H1 (cell line): Measurements from ENCODE around the gene KCNA10. TPM values are rescaled to one million over a fixed set of nuclear protein-coding genes. Genes with fewer than 3 reads are reported as not detected.

ENCODE experiments used
- EGR1 ChIP-seq: IDR thresholded peaks from 2 replicates; pipeline ENCODE4 v1.6.1; 2011; ENCODE audit warnings: low read depth, low read length, borderline replicate concordance
- HDAC6 ChIP-seq: IDR thresholded peaks from one replicate; pipeline ENCODE4 v1.7.1; 2012; ENCODE audit warnings: low read depth, mild to moderate bottlenecking, inconsistent platforms, low read length, moderate library complexity
- KDM4A ChIP-seq: IDR thresholded peaks from one replicate; pipeline ENCODE4 v1.7.1; 2012; ENCODE audit warnings: low read depth, mild to moderate bottlenecking, moderate library complexity, low read length, inconsistent platforms; ENCODE audit not compliant: severe bottlenecking
- polyA plus RNA-seq, 7 experiments: library from polyadenylated mRNA; depleted of rRNA in 3 of 7; stranded (reverse) in 5 of 7; unstranded in 2 of 7; fragments of >200 nt in 5 of 7; fragments of 200-250 nt in 2 of 7; gene quantifications; 1 replicate in 5 of 7; 2 replicates in 1 of 7; 4 replicates in 1 of 7; pipeline versions ENCODE4 v1.2.1 to v1.2.3, GENCODE V29; 2011 to 2013; ENCODE audit warnings: missing spikeins in 2 of 7, mixed read lengths in 2 of 7
- total RNA-seq: library from RNA; stranded (reverse); fragmentation: NEBNext Ultra II Directional; extraction: Animal tissue kit (Norgen Biotek cat#: 25700); gene quantifications from 2 replicates; pipeline ENCODE4 v1.2.1, GENCODE V29; 2021

The KCNA10 gene
- total and polyA plus RNA-seq, 2 of the 8 experiments (the other 6 are each of a cell fraction or from before 2014, with no cell fraction given) = not detected

- TF ChIP-seq HDAC6 (no peak), EGR1 (no peak), KDM4A (no peak)
Observed at GRCh38 chr1:110504226-110504625, 14.7 kb downstream of the KCNA10 start (continued).
